PC-3 (cell line): ENCODE data around the gene HPS5. TPM values are rescaled to one million over a fixed set of nuclear protein-coding genes. Genes with fewer than 3 reads are reported as not detected.

Source experiments
- ATAC-seq: fragments of 200-7000 bp; cut with Tn5 transposase; 2 replicates; pipeline ENCODE4 v1.9.1; 2020; ENCODE audit warnings: mild to moderate bottlenecking, moderate library complexity
- BruUV-seq: library from RNA; stranded (reverse); fragments of 400-500 nt; replicated peaks from 2 replicates; lab custom pipeline; 2021; lab: Mats Ljungman, UMichigan
- CTCF ChIA-PET: fragments of 300-600 bp; sonication (Branson Sonifier 250); formaldehyde crosslinking; loops from one replicate; lab custom pipeline; 2022; ENCODE audit warnings: antibody characterized with exemption; lab: Charles Lee
- POLR2A ChIA-PET: fragments of 300-600 bp; sonication (Branson Sonifier 250); formaldehyde crosslinking; loops from one replicate; lab custom pipeline; 2022; ENCODE audit warnings: antibody characterized with exemption; ENCODE audit not compliant: unreplicated experiment; lab: Charles Lee
- DNase-seq: peaks from one replicate; pipeline ENCODE4 v3.0.0-alpha.2; 2015
- H2AFZ ChIP-seq: fragments of 300-600 bp; sonication (generic); 2 replicates; pipeline ENCODE4 v1.6.0; 2016; ENCODE audit warnings: antibody characterized with exemption, low read length
- H3F3A ChIP-seq: fragments of 300-600 bp; sonication (generic); one replicate; pipeline ENCODE4 v1.6.0; 2017; ENCODE audit warnings: antibody characterized with exemption, low read length, control low read depth, mild to moderate bottlenecking; ENCODE audit not compliant: unreplicated experiment
- H3K27ac ChIP-seq: fragments of 300-600 bp; sonication (generic); 2 replicates; pipeline ENCODE4 v1.5.1; 2016; ENCODE audit warnings: mild to moderate bottlenecking, low read length
- H3K27me3 ChIP-seq: fragments of 300-600 bp; sonication (generic); 2 replicates; pipeline ENCODE4 v1.6.1; 2016; ENCODE audit warnings: low read length, mixed read lengths
- H3K36me3 ChIP-seq: fragments of 300-600 bp; sonication (generic); 2 replicates; pipeline ENCODE4 v1.6.1; 2016; ENCODE audit warnings: low read depth, mixed run types, low read length, mixed read lengths
- H3K4me1 ChIP-seq: fragments of 300-600 bp; sonication (generic); 2 replicates; pipeline ENCODE4 v1.5.1; 2016; ENCODE audit warnings: low read length; ENCODE audit not compliant: insufficient read depth
- H3K4me2 ChIP-seq: fragments of 300-600 bp; sonication (generic); 2 replicates; pipeline ENCODE4 v1.6.0; 2016; ENCODE audit warnings: low read length
- H3K4me3 ChIP-seq: fragments of 300-600 bp; sonication (generic); 2 replicates; pipeline ENCODE4 v1.5.1; 2016; ENCODE audit warnings: mild to moderate bottlenecking, low read length, mixed read lengths
- H3K79me2 ChIP-seq: fragments of 300-600 bp; sonication (generic); 2 replicates; pipeline ENCODE4 v1.6.1; 2017; ENCODE audit warnings: low read length, mixed read lengths
- H3K9ac ChIP-seq: fragments of 300-600 bp; sonication (generic); 2 replicates; pipeline ENCODE4 v1.6.0; 2016; ENCODE audit warnings: mild to moderate bottlenecking, low read length
- H3K9me2 ChIP-seq: fragments of 300-600 bp; sonication (generic); replicated peaks from 2 replicates; pipeline ENCODE4 v1.6.1; 2016; ENCODE audit warnings: mixed run types, low read length, mixed read lengths
- H3K9me3 ChIP-seq: fragments of 300-600 bp; sonication (generic); 2 replicates; pipeline ENCODE4 v1.6.1; 2016; ENCODE audit warnings: low read length, mixed read lengths
- H4K20me1 ChIP-seq: fragments of 300-600 bp; sonication (generic); 2 replicates; pipeline ENCODE4 v1.6.1; 2016; ENCODE audit warnings: low read length, mixed read lengths
- CTCF ChIP-seq: fragments of 300-600 bp; sonication (generic); conservative IDR thresholded peaks from 2 replicates; pipeline ENCODE4 v1.5.1; 2017; ENCODE audit warnings: antibody characterized with exemption, low read depth, mild to moderate bottlenecking, low read length
- EZH2 ChIP-seq: fragments of 300-600 bp; sonication (generic); IDR thresholded peaks from one replicate; pipeline ENCODE4 v1.6.1; 2017; ENCODE audit warnings: antibody characterized with exemption, mild to moderate bottlenecking, low read length; ENCODE audit not compliant: unreplicated experiment
- EZH2phosphoT487 ChIP-seq: fragments of 300-600 bp; sonication (generic); IDR thresholded peaks from 2 replicates; pipeline ENCODE4 v1.6.1; 2018; ENCODE audit warnings: mild to moderate bottlenecking, antibody characterized with exemption, low read length, borderline replicate concordance
- intact Hi-C: fragments of 100-400 bp; cut with micrococcal nuclease; formaldehyde crosslinking; loops from 2 replicates; pipeline ENCODE4 v1.9.0; 2023
- total RNA-seq: library from RNA; depleted of rRNA; stranded (reverse); fragments of >200 nt; gene quantifications from 2 replicates; pipeline ENCODE4 v1.2.3, GENCODE V29; 2014

Gene HPS5
- total RNA-seq, 1 experiment from 2014 or later = 15.2 TPM

DNA sequence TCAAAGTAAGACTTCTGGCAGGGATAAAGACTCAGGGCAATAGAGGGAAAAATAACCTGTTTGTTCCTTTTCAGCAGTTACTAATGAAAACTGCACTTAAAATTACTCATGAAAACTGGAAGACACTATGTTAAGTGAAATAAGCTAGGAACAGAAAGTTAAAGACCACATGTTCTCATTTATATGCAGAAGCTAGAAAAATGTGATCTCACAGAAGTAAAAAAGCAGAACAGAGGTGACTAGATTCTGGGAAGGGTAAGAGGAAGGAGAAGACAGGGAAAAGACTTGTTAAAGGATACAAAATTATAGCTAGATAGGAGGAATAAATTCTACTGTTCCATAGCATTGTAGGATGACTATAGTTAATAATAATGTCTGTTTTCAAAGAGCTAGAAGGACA lies 22.2 kb downstream of the HPS5 start:
- no peak for DNase-seq
- Histone ChIP-seq H3K4me1 (no peaks in the 10 kb centered on the region), H3K36me3 (peaks cover 35% of the 10 kb centered on the region), H3K79me2 (no peaks in the 10 kb centered on the region), H3K27ac (no peak overlapping the region), H3F3A (no peaks in the 10 kb centered on the region), H3K9me2 (no peaks in the 10 kb centered on the region), H4K20me1 (no peaks in the 10 kb centered on the region), H3K9me3 (no peaks in the 10 kb centered on the region), H3K4me3 (no peak overlapping the region), H3K27me3 (no peaks in the 10 kb centered on the region), H2AFZ (no peak overlapping the region), H3K9ac (no peak overlapping the region), H3K4me2 (no peak overlapping the region)
- no peak for ATAC-seq
- intact Hi-C loops = no loop called here
- BruUV-seq = no TSS peak
- ChIA-PET CTCF (no interaction called here), POLR2A (no interaction called here)
- TF ChIP-seq EZH2 = no peak
- no peak for TF ChIP-seq CTCF
- no peak for TF ChIP-seq EZH2phosphoT487

GRCh38 chr11:18295316-18295715 lies 26.6 kb downstream of the HPS5 start:
- BruUV-seq = no TSS peak
- no peaks in the 10 kb centered on the region for H3K9me2 ChIP-seq
- H2AFZ ChIP-seq = no peak overlapping the region
- intact Hi-C loops = no loop called here
- H3K9ac ChIP-seq = no peak overlapping the region
- no peaks in the 10 kb centered on the region for H3K27me3 ChIP-seq
- H3K9me3 ChIP-seq = no peaks in the 10 kb centered on the region
- ATAC-seq = no peak
- no peak overlapping the region for H3K4me3 ChIP-seq
- no peak overlapping the region for H3K4me2 ChIP-seq
- H3K79me2 ChIP-seq = no peaks in the 10 kb centered on the region
- H3K36me3 ChIP-seq = peaks cover 45% of the 10 kb centered on the region
- no peaks in the 10 kb centered on the region for H3K4me1 ChIP-seq
- H3K27ac ChIP-seq = no peak overlapping the region
- TF ChIP-seq CTCF (no peak), EZH2 (no peak), EZH2phosphoT487 (no peak)
- no peaks in the 10 kb centered on the region for H4K20me1 ChIP-seq
- no peaks in the 10 kb centered on the region for H3F3A ChIP-seq
- DNase-seq = no peak
- ChIA-PET CTCF (no interaction called here), POLR2A (no interaction called here)

- H3K4me2 ChIP-seq = no peak overlapping the region
- CTCF ChIA-PET = no interaction called here
- ATAC-seq = no peak
- H3K79me2 ChIP-seq = no peaks in the 10 kb centered on the region
- intact Hi-C loops = no loop called here
- TF ChIP-seq CTCF = no peak
- TF ChIP-seq EZH2 = no peak
- TF ChIP-seq EZH2phosphoT487 = no peak
- H3K9ac ChIP-seq = no peak overlapping the region
- no peak overlapping the region for H3K4me3 ChIP-seq
- no peaks in the 10 kb centered on the region for H3K4me1 ChIP-seq
- POLR2A ChIA-PET = no interaction called here
- H3K27ac ChIP-seq = no peak overlapping the region
- H3K9me3 ChIP-seq = no peaks in the 10 kb centered on the region
- no TSS peak for BruUV-seq
- H2AFZ ChIP-seq = no peak overlapping the region
- no peak for DNase-seq
- no peaks in the 10 kb centered on the region for H3K27me3 ChIP-seq
- H3K9me2 ChIP-seq = no peaks in the 10 kb centered on the region
- peaks cover 43% of the 10 kb centered on the region for H3K36me3 ChIP-seq
- no peaks in the 10 kb centered on the region for H3F3A ChIP-seq
- no peaks in the 10 kb centered on the region for H4K20me1 ChIP-seq
Observed at GRCh38 chr11:18294862-18295261, 27.1 kb downstream of the HPS5 start.
